ENCODE measurements around the gene AK5.
"Not testable (repeated sequence)": the region's sequence is repeated elsewhere in the genome, so short reads cannot be mapped to it uniquely, and the experiment has no call there.

Gene AK5

DNA sequence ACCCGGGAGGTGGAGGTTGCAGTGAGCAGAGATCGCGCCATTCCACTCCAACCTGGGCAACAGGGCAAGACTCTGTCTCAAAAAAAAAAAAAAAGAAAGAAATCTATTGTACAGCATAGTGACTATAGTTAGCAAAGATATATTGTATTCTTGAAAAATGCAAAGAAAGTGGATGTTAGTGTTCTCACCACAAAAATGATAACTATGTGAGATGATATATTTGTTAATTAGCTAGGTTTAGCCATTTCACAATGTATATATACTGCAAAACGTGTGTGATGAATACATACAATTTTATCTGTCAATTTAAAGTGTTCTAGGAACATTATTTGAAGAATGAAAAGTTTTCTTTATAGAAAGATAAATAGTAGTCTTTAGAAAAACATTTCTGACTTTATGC, 179.9 kb downstream of the AK5 start:
- DNase-seq, result no peak

DNA sequence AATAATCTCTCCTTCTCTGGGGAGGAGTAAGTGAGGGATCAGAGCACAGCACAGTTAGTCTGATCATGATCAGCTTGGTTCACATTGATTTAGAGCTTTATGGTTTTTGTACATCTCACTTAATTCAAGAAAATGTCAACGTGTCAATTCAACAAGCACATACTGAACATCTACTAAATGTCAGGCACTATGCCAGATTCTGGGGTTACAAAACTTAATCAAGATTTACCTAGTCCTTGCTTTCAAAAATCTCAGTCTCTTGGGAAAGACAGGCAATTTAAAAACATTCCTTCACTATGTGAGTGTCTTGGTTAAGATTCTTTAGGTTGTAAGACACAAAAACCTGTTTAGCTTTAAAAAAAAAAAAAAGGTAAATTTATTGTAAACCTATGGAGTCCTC, 181.4 kb downstream of the AK5 start:
- DNase-seq, result no peak

DNA sequence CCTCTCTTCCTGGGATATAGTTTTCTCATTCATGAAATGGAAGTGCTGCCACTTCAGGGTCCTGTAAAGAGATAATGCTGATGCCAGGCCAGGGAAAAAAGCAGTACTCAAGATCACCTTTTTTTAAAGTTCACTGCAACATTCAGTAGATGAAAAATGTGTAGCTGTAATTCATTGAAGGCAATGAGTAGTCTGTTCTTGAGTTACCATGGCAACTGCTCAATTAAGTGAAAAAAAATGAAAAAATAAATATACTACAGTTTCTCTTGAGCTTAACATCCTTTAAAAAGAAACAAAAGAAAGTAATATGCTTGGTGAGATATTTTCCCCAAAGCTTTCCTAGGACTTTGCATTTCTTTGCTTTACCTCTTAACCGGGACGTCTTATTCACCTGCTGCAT, 183.3 kb downstream of the AK5 start:
- DNase-seq, result no peak

DNA sequence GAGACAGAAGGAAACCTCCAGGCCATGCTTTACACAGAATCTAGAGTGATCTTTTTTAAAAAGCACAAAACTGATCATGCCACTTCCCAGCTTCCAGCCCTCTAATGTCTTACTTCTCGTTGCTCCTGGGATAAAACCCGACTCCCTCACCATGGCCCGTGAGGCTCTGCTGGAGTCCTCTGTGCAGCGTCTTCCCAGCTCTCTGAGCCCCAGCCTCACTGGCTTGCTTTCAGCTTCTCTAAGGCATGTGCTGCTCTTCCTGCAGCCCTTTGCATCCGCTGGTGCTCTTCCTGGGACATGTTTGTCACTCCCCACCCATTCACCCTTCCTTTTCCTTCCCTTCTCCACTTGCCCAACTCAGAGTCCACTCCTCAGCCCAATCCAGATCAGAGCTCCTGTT, 184.1 kb downstream of the AK5 start:
- DNase-seq, result no peak

DNA sequence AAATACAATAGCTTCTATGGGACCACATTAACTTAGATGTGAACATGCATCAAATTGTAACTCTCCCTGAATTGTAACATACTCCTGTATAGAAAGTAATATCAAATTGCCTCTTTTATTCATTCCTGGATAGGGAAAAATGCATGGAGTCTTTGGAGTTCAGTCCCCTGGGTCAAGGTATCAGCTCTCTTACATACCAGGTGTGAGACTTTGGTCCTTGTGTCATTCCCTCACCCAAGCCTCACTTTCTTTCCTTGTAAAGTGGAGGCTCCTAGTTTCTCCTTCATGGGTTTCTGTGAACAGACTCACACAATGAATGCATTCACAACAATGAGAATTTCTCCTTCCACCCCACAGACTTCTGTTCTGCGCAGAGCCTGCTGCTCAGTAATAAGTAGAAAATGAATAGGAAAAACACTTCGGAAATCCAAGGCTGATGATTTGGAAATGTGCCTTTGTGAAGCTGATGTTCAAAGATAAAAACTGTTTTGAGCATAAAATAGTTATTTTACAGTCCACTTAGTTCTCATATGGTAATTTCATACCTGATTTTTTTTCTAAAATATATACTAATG, 185.3 kb downstream of the AK5 start:
- no peak for DNase-seq

DNA sequence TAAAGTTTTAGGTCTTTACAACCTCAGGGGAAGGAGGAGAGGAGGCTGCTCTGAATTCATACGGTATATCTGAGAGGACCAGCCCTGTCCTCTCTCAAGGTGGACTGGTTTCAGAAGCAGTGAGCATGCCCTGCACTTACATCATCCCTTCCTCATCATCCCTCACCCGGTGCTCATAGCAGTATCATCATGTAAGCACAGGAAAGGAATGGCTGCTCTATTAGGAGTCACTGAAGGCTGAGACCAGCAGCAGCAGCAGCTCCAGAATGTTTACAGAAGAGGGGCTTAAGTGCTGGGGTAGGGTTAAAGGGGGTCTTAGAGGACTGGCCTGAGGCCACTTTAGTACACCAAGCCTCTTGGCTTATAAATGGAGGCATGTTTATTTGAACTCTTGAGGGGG, 185.9 kb downstream of the AK5 start:
- DNase-seq, result no peak

DNA sequence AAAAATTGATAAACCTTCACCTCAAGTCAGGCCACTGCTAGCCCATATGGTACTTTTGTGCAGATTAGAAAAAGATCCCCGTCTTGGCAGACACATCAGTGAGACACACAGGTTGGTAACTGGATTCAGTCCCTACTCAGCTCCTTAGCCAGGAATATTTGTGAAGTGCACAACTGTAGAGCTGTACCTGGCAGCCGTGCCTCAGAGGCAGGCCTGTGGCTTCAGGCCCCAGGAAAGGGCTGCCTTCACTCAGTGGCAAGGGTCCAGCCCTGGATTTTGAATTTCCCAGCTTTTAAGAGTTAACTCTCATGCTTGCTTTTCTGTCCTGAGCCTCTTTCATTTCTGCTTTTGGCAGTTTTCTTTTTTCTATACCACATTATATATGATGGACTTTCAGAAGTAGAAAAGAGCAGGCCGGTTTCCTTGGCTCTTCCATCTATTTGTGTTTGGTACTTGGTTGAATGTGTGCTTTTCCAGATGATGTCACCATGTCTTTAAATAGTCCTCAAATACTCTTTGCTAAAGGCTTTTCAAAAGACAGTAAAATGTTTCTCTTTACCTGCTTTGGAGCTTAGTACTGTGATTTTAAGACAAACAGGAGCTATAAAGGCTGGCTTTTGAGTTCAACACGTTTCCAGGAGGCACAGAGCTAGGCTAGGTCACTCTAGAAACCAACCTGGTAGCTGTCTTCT, 186.6 kb downstream of the AK5 start:
- DNase-seq, result no peak

DNA sequence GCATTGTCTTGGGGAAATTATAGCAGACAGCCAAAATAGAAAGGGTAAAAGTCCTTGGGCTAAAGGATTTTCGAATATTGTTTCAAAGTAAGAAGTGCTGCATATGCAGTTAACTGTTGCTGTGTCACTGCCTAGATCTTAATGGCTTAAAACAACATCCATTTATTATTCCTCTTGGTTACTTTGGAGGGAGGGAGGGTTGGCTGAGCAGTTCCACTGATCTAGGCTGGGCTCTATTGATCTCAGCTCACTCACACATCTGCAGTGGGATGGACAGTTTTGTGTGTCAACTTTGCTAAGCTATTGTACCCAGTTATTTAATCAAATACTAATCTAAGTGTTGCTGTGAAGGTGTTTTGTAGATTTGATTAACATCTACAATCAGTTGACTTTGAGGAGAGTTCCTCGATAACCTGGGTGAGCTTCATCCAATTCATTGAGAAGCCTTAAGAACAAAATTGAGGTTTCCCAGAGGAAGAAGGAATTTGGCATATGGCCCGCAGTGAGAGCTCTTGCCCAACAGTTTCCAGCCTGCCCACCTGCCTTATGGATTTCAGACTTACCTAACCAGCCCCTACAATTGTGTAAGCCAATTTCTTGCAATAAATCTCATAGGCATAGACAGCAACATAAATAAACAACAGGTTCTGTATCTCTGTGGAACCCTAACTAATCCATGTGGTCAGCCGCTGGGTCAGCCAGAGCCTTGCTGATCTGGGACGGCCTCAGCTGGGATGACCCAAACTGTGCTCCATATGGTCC, 187.3 kb downstream of the AK5 start:
- DNase-seq, result no peak

DNA sequence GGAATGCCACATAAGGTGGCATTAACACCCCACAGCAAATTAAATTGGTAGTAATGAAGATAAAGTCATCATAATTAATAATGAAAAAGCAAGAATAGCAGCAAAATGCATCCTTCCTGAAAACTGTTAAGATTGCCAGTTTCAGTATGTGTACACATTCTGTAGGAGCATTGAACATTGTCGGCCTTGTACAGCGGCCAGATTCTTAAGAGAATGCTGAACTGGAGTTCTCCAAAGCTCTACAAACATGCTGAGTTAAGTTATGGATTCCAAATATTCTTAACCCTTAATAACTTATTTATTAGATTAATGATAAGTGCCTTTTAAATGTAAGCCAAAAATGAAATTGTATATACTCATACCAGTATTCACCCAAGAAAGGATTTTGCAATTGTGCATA, 189.9 kb downstream of the AK5 start:
- DNase-seq, result no peak

DNA sequence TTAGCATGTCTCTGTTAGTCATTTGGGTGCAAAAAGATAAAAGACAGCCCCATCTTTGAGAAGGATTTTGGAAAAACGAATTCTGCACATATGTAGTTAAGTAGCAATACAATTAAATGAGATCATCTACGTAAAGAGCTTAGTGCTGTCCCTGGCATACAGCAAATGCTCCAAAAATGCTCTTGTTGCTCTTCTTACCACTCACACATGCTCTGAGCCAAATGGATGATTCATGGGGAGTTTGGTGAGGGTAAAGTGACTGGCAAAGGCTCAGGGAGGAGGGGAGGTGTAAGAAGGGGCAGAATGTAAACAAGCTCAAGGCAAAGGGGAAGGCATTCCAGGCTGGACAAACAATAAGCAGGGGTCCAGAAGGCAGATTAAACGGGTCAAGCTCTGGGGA, 191.9 kb downstream of the AK5 start:
- no peak for DNase-seq

DNA sequence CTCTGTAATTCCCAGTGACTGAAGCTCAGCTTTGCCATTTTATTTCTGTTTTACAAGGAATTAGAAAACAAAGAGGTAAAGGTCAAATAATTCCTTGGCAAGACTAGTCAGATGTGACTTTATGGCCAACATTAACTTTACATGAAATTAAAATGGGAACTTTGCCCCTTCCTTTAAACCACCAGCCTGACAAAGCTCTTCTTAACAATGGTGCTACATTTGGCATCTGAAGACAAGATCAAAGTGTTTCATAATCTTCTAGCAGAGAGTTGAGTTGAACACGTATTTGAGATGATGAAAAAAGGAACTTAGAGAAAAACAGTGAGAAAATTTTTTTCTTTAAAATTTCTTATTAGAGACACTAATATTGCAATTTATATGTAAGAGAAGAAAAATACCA, 193.8 kb downstream of the AK5 start:
- DNase-seq, result no peak

DNA sequence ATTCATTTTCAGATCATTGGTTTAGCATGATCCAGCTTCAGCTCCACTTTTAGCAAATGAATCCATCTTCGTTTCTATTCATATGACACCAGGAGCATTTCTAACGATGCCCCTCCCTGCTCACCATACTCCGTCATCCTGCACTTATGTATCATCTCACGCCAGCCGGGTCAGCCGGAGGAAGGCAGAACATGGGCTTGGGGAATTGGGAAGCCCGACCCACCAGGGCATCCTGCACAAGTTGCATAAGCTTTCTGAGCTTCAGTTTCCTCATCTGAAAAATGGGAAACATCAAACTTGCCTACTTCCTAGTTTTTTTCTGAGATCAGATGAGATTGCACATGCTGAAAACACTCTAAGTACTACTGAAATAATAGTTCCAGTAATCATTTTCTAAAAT, 194.7 kb downstream of the AK5 start:
- DNase-seq, result no peak

DNA sequence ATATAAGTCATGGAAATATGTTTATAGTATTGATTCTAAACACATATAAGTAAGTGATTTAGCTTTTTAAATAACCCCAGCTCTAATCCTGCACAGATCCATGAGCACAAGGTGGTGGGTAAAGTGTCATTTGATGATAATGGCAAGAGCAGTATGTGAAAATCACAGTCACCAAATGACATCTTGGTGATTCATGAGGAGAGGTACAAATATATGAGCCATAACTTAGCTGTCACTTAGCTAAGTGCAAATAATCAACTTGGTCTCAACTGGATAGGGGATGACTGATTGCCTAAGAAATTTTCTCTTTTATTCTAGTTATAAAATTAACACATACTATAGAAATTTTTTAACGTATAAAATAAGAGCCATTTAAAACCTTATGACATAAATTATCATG, 202.5 kb downstream of the AK5 start:
- DNase-seq, result no peak

DNA sequence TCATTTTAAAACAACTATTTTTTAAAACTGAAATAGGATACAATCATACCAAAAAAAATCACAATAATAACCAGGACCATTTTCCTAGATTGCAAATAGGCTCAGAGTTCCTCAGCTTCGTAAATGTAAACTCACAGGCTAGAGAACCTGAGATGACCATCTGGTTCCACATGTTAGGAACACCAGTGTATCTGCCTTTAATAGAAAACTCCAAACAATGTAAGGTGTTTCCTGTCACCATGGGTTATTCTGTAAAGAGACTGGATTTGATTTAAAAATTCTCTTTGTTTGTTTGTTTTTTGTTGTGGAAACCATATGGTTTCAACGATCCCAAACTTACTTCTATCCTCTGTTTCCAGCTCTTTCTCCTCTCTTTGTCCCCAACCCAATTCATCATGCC, 203.1 kb downstream of the AK5 start:
- no peak for DNase-seq

DNA sequence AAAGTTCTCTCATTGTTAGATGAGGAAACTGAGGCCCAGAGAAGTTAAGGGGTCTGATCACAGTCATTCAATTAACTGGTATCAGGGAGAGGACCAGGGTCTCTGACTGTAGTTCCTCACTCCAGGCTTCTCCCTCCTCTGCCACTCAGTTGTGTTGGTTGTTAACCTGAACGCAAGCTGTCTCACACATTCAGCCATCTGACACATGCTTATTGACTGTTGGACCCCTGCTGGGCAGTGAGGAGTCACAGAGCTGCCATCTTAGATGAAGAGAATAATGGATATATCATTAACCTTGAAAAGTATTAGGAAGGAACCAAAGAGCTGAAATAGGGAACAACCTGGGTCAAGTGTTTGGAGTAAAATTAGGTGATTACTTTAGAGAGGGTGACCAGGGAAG, 205.8 kb downstream of the AK5 start:
- DNase-seq, result no peak

DNA sequence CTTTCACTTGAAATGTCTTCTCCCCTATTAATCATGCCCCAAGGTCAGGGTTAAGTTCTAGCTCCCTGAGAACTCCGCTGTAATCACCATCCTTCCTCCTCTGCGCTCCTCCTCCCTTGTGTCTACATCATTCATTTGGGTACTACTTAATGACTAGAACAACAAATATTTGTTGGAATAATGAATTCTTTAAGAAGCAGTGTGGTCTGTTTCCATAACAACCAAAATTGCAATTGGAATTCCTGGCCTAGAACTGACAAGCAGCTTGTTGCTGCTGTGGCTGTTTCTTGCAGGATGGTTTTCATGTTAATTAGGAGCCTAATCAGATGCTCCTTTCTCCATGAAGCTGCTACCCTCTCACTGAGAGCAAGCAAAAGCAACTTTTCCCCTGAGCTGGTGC, 208.1 kb downstream of the AK5 start:
- DNase-seq, result no peak

DNA sequence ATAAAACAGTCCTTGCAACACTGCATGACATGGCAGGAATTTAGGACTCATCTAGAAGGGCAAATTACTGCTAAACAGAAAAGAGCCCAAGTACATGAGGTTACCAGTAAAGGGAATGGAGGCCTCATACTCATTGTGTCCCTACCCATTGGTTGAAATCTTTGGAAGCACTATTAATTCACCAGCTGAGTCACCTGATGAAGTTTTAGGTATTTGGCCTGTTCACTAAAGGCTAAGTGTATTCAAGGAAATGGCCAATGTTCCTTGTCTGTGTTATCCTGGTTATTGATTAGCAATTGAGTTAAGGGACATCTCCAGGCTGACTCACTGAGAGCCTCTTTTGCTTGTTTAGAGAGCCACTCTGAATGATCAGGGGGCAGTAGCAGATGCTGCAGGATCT, 212.2 kb downstream of the AK5 start:
- DNase-seq, result no peak

DNA sequence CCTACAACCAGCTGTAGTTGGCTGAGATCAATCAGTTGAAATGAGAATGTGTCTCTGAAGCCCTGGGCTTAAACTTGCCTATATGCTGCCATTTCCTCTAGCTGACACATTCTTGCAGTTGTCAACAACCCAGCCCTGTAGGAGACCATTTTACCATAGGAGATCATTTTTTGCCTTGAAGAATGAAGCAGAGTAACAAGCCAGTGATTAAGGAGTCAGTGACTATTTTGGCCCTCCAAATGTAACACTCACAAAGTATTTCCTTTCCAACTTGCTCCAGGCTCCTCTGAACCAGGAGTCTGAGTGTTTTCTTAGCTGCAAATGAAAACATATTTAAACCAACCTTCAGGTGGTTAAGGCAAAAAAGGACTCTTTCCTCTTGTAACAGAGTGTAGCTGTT, 217.1 kb downstream of the AK5 start:
- no peak for DNase-seq

DNA sequence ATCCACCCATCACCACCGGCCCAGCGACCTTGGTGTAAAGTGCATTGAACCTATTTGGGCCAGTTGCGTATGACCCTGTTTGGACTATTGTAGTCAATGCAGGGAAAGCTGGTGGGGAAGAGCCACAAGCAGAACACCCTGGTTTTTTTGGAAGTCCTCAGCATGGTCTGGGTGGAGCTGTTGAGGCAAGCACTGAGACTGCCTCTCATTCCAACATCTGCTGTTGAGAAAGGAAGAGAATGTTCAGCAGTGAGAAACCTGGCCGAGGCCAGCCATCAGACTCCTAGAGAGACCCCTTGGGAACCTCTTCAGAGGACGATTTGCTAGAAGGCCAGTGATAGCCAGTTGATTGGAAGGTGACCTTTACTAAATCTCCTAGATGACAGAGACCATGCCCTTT, 217.6 kb downstream of the AK5 start:
- DNase-seq, result no peak

DNA sequence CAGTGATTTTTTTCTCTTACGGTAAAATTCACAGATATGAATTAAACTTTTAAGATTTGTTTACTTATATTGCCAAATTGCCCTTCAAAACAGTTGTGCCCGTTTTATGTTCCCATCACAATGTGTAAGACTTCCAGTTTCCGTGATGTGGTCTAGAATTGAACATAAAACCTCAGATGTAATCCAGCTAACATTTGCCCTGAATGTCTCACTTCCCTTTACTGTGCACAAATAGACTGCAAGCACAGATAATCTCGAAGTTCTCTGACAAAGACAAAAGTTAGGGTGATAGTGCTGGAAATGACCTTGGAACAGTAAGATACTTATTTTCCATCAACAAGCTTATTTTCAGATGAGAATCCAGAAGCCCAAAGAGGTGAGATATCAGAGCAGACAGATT, 223.2 kb downstream of the AK5 start:
- DNase-seq, result no peak

DNA sequence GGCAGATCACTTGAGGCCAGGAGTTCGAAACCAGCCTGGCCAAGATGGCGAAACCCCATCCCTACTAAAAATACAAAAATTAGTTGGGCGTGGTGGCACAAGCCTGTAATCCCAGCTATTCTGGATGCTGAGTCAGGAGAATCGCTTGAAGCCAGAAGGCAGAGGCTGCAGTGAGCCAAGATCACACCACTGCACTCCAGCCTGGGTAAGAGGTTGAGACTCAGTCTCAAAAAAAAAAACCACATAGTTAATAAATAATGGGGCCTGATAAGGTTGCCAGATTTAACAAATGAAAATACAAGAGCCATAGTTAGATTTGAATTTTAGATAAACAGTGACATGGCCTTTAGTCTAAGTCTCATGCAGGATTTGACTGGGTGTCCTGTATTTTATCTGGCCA, 225.0 kb downstream of the AK5 start:
- no peak for DNase-seq

DNA sequence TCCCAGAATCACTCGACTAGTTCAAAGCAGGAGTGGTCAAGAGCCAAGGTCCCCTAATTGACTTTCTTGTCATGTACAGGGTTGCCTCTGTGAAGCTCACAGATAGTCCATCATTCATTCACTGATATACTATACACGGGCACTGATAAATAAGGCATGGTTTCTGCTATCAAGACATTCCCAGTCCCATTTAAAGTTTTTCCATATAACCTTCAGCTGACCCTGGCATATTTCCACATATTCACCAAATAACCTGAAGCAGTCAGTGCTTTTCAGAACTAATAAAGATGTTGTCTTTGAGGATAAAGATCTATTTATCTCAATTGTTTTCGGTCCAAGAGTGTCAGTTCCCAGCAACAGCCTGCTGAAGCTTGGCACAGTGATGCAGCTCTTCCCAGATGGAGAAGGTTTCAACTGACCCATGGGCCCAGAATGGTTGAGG, 227.3 kb downstream of the AK5 start:
- no peak for DNase-seq

DNA sequence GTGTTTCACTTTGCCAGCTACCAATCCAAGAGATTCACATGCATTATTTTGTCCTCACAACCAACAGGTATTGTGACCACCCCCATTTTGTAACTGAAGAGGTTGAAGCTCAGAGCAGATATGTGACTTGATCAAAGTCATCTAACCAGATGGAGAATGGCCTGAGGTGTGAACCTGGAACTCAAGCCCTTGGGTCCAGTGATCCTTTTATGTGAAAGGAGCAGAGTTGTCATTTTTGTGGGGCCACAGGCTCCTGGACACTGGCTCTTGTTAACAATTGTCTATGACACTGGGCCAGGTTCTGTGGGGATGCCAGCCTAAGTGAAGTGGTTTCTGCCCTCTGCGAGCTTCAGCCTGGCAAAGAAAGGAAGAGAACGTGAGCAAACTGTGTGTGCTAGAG, 228.1 kb downstream of the AK5 start:
- DNase-seq, result no peak

DNA sequence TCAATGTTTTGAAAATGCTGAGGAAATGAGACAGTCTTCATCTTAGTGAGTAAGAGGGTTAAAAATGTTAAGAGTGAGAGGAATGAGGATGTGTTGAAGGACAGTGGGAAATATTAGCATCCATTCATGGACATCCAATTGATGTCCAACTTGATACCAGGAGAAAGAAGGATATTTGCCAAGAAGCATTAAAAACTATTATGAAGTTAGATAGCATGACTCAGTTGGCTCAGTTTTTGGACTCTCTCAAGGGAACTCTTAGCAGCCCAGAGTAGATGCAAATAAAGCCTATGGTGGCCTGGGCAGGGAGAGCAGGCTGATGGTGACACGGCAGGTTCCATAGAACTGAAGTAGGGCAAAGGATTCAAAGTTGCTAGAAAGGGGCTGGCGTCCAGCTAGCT, 229.6 kb downstream of the AK5 start:
- DNase-seq, result no peak

DNA sequence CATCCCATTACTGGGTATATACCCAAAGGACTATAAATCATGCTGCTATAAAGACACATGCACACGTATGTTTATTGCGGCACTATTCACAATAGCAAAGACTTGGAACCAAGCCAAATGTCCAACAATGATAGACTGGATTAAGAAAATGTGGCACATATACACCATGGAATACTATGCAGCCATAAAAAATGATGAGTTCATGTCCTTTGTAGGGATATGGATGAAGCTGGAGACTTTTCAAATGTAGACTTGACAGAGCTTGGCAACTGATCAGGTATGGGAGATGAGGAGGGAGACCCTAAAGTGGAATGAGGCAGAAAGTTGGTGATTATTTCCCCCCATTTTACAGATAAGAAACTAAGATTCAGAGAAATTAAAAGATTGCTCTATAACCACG, 230.8 kb downstream of the AK5 start:
- DNase-seq, result not testable (repeated sequence)

All from NCI-H2029 treated with DMSO at 0.1 percent for 48 hours (cell line).